ENCODE results near the gene DCTD. TPM values are rescaled to one million over a fixed set of nuclear protein-coding genes. Genes with fewer than 3 reads are reported as not detected.

The DCTD gene
- total RNA-seq, 2 donors from 2014 or later, result 49.8 to 63.8 TPM

DNA sequence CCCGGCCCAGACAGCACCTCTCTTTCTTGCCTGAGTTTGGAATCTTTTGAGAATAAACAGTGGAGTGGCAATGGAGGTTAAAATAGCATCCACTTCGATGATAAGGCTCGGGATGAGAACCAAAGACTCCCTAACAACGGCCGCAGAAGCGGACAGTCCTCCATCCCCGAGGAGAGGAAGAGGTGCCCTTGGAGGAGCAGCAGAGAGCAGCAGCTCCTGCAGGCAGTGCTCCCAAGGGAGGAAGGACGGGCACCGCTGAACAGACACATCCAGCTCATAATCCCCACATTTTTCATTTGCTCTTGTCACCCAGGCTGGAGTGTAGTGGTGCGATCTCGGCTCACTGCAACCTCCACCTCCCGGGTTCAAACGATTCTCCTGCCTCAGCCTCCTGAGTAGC lies 61.3 kb downstream of the DCTD start:
- ATAC-seq (no peak), DNase-seq (no peak)
- intact Hi-C loops (cut with DNase I), result no loop called here

DNA sequence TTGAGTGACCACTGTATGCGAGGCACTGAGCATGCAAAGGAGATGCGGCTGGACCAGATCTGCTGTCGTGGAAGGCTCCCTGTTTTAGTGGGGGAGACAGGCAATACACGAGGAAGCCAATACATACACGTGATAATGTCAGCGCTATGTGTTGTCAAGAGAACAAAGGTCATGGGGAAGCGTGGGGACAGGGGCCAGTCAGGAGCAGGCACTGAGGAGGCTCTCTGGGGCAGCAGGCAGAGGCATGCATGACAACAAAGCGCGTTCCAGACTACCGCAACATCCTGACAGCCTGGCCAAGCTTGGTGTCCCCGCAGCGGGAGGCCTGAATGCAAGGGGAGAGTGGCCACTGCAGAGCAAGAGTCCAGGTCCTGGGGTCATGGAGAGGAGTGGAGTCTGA lies 61.9 kb downstream of the DCTD start:
- ATAC-seq (no peak), DNase-seq (no peak)
- intact Hi-C loops (cut with DNase I), result no loop called here

DNA sequence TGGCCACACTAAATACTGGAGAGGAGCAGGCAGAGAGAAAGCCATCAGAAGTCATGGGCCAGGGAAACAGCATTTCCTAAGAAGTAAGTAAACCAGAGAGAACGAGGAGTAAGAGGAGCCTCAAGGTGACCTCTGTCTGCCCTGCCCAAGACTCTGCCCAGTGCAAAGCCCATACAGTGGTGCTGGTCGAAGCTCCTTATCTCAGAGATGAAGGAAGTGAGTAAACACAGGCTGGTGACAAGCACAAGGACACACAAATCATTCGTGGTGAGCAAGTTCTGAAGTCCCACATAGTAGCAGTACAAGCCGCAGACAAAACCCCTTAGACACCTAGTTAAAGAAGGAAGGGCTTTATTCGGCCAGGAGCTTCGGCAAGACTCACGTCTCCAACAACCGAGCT lies 62.7 kb downstream of the DCTD start:
- intact Hi-C loops (cut with DNase I), result no loop called here
- DNase-seq (no peak), ATAC-seq (no peak)

DNA sequence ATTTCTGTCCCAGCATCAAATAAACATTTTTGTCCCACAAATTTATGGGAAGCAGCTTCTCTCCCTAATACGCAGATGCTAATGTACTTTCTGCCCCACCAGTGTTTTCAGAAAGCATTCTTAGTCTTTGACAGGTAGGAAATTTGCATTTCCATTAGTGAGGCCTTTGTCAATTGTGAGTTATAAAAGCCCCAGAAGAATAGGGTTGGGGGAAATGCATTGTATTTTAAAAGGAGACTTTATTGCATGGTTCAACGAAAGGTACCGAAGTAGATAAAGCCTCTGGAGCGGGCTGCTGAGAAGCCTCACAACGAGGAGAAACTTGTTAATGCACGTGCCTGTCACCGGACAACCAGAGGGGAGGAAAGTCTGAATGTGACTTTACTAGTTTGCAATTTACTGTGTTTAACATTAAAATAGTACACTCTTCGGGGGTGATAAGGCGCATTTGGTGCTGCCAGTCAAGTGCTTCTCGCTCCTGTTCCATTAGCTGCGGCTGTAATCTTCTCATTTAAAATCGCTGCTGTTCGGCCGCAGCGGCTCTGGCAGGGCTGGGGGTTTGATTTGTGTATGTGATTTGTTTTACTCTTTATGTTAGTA lies 63.4 kb downstream of the DCTD start:
- no peak for ATAC-seq
- no peak for DNase-seq
- intact Hi-C loops (cut with DNase I), result no loop called here

DNA sequence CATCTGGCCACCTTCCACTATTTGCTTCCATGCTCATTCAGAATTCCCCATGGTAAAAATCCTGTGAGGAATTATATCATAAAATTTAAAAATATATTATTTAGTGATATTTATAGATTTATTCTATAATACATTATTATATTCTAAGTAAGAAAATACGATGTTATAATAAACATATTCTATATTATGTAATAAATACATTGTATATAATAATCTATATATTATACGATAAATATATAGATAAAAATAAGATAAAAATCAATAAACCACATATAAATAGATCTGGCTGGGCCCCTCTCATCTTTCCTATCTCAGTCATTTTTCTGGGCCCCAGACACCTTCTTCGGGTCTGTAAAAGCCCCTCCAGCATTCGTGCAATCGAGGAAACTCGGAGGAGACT lies 68.5 kb downstream of the DCTD start:
- no peak for ATAC-seq

DNA sequence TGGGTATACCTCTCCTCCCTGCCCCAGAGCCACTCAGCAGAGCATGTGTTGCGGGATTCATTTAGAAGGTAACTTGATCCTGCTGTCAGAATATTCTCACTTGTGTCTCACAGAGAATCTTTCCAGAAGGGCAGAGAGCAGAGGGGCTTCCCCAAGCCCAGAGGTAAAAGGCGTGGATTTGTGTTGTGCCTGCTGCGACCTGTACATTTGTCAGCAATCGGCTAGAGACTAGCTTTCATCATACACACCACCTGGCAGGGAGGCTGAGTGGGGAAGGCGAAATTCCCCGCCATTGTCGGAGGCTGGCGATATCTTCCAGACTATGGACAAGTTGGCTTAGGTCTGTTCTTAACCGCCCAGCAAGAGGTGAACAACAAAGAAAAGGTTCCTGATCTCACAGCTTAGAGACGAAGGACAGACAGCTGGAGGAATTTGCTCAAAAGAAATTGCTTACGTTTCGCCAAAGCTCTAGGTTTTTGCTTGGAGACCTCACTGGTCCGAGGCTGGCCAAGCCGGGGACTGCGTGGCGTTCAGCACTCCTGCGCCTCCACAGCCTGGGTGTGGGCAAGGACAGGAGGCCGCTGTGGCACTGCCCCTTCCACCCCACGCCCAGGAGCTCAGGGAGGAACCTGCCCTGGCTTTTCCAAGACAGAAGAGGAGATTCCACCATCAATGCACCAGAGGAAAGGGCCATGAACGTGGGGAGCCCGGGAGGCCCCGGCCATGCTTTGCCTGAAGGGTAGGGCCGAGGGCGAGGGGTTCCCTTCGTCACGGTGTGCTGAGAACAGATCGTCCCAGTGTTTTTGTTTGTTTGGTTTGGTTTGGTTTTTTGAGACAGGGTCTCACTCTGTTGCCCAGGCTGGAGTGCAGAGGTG lies 69.4 kb downstream of the DCTD start:
- no peak for ATAC-seq
- DNase-seq, result no peak
- intact Hi-C loops (cut with DNase I), result no loop called here

More for the DNA sequence above, 68.5 kb downstream of the DCTD start:
- DNase-seq, result no peak
- intact Hi-C loops (cut with DNase I), result no loop called here

DNA sequence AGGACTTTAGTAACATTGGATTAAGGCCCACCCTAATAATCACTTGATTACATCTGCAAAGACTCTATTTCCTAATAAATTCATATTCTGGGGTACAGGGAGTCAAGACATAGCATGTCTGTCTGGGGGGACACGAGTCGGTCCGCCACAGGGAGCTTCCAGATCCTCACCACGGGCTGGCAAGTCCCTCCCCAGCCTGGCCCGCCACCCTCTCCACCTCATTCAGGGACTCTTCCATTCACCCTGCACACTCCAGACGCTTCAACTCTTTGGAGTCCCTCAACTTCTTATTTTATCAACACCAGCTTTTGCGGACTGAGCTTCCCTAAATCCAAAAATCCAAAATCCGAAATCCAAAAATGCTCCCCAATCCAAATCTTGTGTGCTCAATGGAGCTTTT lies 71.2 kb downstream of the DCTD start:
- no peak for DNase-seq
- intact Hi-C loops (cut with DNase I), result no loop called here
- no peak for ATAC-seq

DNA sequence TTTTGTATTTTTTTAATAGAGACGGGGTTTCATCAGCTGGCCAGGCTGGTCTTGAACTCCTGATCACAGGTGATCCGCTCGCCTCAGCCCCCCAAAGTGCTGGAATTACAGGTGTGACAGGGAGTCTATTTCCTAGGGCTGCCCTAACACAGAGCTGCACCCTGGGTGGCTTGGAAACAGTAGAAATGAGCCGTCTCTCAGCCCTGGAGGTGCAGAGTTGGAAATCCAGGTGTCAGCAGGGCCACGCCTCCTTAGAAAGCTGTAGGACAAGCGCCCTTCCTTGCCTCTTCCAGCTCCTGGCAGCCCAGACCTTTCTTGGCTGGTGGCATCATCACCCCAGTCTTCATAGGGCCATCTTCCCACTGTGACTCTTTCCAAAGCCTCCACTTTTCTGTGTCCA lies 71.6 kb downstream of the DCTD start:
- intact Hi-C loops (cut with DNase I), result no loop called here
- no peak for DNase-seq
- no peak for ATAC-seq

DNA sequence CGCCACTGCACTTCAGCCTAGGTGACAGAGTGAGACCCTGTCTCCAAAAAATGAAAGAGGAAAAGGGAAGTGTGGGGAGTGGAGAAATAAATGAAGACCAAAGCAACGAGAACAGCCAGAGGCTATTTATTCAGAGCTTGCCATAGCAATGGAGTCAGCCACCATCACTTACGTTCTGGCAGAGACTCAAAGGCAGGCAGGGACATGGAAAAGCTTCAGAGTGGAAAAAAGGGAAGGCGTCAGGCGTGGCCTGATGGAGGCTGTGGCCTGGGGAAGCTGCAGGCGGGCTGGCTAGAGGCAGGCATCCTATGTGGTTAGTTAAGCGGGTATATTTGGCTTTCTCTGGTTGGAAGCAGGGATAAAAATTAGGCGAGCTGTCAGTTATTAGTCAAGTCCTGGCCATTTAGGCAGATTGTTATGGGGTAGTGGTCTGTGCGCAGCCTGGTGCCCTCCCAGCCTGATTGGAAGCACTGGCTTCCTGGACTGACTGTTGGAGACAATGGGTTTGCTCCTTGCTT lies 73.3 kb downstream of the DCTD start:
- intact Hi-C loops (cut with DNase I), result no loop called here
- no peak for DNase-seq
- no peak for ATAC-seq

DNA sequence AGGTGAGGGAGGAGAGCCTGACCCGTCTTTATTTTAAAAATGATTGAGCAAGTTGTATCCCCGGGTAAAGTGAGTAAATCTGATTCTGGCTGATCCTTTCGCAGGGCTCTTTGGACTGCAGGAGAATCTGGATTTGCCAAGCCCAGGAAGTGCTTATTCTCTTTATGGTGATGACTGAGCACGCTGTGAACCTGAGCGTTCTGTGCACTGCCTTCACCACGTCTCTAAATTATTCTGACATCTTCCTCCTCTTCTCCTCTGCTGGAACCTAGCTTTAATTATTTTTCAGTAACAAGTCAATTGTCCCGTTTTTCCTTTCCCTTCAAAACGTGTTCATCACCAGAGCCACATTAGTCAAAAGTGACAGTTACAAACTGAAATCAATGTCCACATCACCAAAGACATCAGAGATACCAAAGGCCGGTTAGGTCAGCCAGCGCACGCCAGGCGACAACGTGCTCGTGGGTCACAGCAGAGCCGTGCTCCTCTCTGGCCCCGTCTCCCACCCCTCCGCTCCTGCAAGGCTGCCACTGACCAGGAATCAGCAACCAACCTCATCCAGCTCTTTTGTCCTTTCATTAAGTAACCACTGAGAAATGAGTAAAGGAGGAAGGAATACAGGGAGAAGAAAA lies 74.3 kb downstream of the DCTD start:
- intact Hi-C loops (cut with DNase I), result no loop called here
- no peak for DNase-seq
- no peak for ATAC-seq

DNA sequence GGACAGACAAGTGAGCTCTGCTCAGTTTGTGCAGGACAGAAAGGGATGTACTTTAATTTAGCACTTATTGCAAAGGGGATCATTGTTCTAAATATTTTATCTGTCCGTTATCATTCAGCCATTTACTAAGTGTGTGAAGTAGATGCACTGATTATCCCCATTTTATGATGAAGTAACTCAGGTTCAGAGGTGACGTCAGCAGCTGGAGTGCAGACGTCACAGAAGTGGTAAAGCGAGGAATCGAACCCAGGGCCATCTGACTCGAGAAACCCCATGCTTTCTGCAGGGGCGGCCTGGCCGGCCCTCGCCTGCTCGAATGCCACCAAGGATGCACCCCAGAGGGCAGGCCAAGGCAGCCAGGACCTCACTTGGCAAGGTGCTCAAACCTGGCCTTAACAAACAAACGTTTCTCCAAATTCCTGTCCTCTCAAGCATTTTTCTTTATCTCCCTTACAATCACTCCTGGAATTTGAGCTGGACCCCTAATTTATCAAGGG lies 75.0 kb downstream of the DCTD start:
- no peak for DNase-seq
- intact Hi-C loops (cut with DNase I), result no loop called here

DNA sequence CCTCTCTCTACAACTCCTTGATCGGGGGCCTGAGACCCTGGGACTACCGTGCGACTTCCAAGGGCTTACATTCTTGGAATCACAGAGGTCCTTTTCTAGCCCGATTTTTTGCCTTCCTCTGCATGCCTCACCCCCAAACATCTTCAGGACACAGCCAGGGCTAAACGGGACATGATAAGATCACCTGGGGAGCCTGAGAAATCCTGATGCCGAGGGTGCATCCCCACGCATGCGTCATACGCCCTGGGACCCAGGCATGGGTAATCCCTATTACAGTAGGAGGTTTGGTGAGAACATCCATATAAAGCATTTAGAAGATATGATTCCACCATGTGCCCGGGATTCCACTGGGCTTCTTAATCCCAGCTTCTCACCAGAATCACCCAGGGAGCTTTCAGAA lies 77.1 kb downstream of the DCTD start:
- DNase-seq (no peak), ATAC-seq (no peak)
- intact Hi-C loops (cut with DNase I), result no loop called here

More for the DNA sequence above, 75.0 kb downstream of the DCTD start:
- ATAC-seq, result no peak

Other genes starting within 250 kb of the DCTD start
- gene WWC2, start 181.9 kb upstream of the DCTD start, total RNA-seq, result 10 to 100 TPM; 31.5 to 32.3 TPM

Data from left cardiac atrium (tissue), 4 donors.